ENCODE results near the gene RDX. TPM values are rescaled to one million over a fixed set of nuclear protein-coding genes. Genes with fewer than 3 reads are reported as not detected.

Gene RDX
- total RNA-seq, 1 experiment from 2014 or later: 131 TPM

DNA sequence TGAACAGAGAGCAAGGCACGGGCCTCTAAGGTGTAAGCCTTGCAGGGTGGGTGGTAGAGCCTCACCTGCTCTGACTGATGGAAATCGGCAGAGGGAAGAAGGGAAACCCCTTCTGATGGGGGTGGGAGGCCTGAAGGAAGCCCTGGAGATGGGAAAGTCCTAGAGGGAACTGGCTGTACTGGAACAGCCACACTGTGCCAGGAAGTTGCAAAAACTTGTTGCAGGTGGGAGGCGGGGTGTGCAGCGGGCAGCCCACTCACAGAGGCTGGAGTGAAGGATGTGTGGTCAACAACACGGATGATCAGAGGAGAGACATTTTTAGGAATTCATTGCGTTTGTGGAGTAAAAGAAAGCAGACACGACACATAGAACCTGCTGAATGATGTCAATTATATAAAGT is 112.0 kb downstream of the RDX start:
- Histone ChIP-seq H3K9me3 (ENCODE audit: control insufficient read depth in 1 of 2, insufficient read depth in 1 of 2, low read depth in 1 of 2, low read length in 2 of 2) (no peaks in the 10 kb centered on the region), H2AFZ (ENCODE audit: low read depth, low read length, poor library complexity, severe bottlenecking) (no peak overlapping the region), H3K36me3 (ENCODE audit: control insufficient read depth in 1 of 2, insufficient read depth in 2 of 2, low read length in 2 of 2) (no peaks in the 10 kb centered on the region), H3K9me2 (ENCODE audit: insufficient read depth) (no peaks in the 10 kb centered on the region), H4K20me1 (ENCODE audit: insufficient read depth) (no peaks in the 10 kb centered on the region), H3K27me3 (ENCODE audit: insufficient read depth, low read length) (no peaks in the 10 kb centered on the region), H3K4me3 (replicated peaks in 1 of 2; ENCODE audit: low read depth in 1 of 2, low read length in 2 of 2) (no peak overlapping the region), H3K4me1 (ENCODE audit: control insufficient read depth in 1 of 2, insufficient read depth in 2 of 2, low read length in 2 of 2) (peaks cover 5 to 44% of the 10 kb centered on the region in 2 experiments; a peak in 3 of 4 replicates), H3K27ac (ENCODE audit: low read depth, low read length) (no peak overlapping the region), H3K4me2 (ENCODE audit: low read length) (no peak overlapping the region), H3K79me2 (ENCODE audit: insufficient read depth, low read length) (no peaks in the 10 kb centered on the region), H3K9ac (ENCODE audit: low read length) (no peak overlapping the region)
- RAD21 ChIA-PET (ENCODE audit: low non-redundant PET in 1 of 2, low total read pairs in 2 of 2, uncharacterized antibody in 2 of 2, unreplicated experiment in 2 of 2): no interaction called here
- no TSS peak for BruUV-seq (replicated peaks)
- POLR2A ChIA-PET: interaction anchor here (1.4 kb wide), 1 partner anchor 10 kb away, joined by 4 read pairs; no protein-coding TSS in a partner anchor
- DNase-seq (ENCODE audit: low read depth, low spot score) (no peak), ATAC-seq (no peak)
- TF ChIP-seq, protein P1, sequence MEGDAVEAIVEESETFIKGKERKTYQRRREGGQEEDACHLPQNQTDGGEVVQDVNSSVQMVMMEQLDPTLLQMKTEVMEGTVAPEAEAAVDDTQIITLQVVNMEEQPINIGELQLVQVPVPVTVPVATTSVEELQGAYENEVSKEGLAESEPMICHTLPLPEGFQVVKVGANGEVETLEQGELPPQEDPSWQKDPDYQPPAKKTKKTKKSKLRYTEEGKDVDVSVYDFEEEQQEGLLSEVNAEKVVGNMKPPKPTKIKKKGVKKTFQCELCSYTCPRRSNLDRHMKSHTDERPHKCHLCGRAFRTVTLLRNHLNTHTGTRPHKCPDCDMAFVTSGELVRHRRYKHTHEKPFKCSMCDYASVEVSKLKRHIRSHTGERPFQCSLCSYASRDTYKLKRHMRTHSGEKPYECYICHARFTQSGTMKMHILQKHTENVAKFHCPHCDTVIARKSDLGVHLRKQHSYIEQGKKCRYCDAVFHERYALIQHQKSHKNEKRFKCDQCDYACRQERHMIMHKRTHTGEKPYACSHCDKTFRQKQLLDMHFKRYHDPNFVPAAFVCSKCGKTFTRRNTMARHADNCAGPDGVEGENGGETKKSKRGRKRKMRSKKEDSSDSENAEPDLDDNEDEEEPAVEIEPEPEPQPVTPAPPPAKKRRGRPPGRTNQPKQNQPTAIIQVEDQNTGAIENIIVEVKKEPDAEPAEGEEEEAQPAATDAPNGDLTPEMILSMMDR (IDR thresholded peaks at IDR 0.05 in 2 of 3, conservative IDR thresholded peaks at IDR 0.05 in 1 of 3; ENCODE audit: borderline replicate concordance in 1 of 3, insufficient read depth in 1 of 3, low read depth in 2 of 3, low read length in 2 of 3): no peak
- TF ChIP-seq YY1 (IDR thresholded peaks at IDR 0.05; ENCODE audit: extremely low read depth, insufficient replicate concordance, low read depth, low read length) (no peak), CEBPB (IDR thresholded peaks at IDR 0.05; ENCODE audit: low read depth) (no peak), POLR2A (IDR thresholded peaks at IDR 0.05; ENCODE audit: borderline replicate concordance, extremely low read depth, insufficient read depth, insufficient read length) (no peak), TCF7L2 (IDR thresholded peaks at IDR 0.05; ENCODE audit: borderline replicate concordance, extremely low read depth, insufficient read depth, insufficient read length) (no peak), REST (IDR thresholded peaks at IDR 0.05; ENCODE audit: low read depth) (no peak), SRF (IDR thresholded peaks at IDR 0.05; ENCODE audit: low read depth) (no peak)
- CTCF ChIA-PET: interaction anchor here (1.8 kb wide), 1 partner anchor 11 kb away, joined by 5 read pairs; no protein-coding TSS in a partner anchor
- intact Hi-C loops (cut with micrococcal nuclease): no loop called here
